ENCODE measurements around the gene NBPF6.
"Not testable (repeated sequence)": the region's sequence is repeated elsewhere in the genome, so short reads cannot be mapped to it uniquely, and the experiment has no call there.

NBPF6 gene

GRCh38 chr1:108502624-108503023 lies 52.5 kb downstream of the NBPF6 start:
- DNase-seq, result no peak

- DNase-seq, result no peak
These were observed 53.1 kb downstream of the NBPF6 start for GRCh38 chr1:108503062-108503733.

- DNase-seq, result no peak
These were observed 54.3 kb downstream of the NBPF6 start for GRCh38 chr1:108504447-108504846.

DNA sequence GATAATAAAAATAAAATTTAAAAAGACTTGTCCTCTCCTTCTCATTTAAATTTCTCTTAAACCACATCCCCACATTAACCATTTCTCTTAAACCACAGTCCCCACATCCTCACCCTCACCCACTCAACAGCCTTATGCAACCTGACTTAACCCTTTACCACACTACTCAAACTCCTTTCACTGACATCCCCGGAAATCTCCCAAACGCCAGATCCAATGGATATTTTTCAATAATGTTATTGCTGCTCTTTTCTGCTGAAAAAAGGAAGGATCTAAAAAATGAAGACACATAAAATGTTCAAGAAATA lies 55.6 kb downstream of the NBPF6 start:
- no peak for DNase-seq

DNA sequence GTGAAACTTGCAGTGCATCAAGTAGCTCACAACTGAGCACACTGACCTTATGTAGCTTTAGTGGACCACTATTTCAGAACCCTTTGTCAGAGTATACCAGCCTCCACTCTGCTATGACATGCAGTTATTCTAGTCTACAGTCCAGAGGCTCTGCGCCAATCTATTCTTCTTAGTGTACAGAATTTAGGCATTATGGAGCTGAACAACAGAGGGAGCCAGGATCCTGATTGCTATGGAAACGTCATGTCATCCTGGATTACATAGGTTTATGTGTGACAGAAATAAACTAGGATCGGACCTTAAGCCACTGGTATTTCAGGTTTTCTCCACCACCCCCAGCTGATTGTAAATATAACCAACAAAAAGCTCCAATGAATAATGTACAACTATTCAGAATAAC lies 61.6 kb downstream of the NBPF6 start:
- no peak for DNase-seq

- DNase-seq, result no peak
These were observed 62.3 kb downstream of the NBPF6 start for GRCh38 chr1:108512239-108513043.

DNA sequence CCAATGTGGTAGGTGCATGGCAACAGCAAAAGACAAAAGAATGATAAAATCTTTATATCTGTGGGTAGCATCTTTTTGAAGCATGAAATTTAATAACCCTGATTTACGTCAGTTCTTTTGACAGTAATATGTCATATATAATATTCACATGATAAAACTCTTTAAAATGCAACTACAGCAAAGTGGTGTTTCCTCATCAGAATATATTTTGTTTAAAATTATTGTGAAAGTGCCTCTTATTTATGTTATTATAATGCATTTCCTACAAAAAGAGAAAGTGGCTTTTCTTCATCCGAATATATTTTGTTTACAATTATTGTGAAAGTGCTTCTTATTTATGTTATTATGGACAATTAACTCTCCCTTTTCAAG lies 62.9 kb downstream of the NBPF6 start:
- no peak for DNase-seq

- not testable (repeated sequence) for DNase-seq
These were observed 63.8 kb downstream of the NBPF6 start for GRCh38 chr1:108513914-108514313.

DNA sequence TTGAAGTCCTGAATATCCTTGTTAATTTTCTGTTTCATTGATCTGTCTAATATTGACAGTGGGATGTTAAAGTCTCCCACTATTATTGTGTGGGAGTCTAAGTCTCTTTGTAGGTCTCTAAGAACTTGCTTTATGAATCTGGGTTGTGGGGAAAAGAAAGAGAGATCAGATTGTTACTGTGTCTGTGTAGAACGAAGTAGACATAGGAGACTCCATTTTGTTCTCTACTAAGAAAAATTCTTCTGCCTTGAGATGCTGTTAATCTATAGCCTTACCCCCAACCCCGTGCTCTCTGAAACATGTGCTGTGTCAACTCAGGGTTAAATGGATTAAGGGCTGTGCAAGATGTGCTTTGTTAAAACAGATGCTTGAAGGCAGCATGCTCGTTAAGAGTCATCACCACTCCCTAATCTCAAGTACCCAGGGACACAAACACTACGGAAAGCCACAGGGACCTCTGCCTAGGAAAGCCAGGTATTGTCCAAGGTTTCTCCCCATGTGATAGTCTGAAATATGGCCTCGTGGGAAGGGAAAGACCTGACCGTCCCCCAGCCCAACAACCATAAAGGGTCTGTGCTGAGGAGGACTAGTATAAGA lies 67.3 kb downstream of the NBPF6 start:
- DNase-seq, result not testable (repeated sequence)

All from activated CD4-positive, alpha-beta T cell treated with anti-CD3 and anti-CD28 coated beads, Interleukin-2, amount 50 U/mL, for 4 hours (primary cell).